Raji (cell line): Measurements from ENCODE around the gene DGKD.

ENCODE experiments used
- POLR2A ChIP-seq: IDR thresholded peaks from 2 replicates; pipeline ENCODE4 v1.6.1; 2011; ENCODE audit warnings: low read depth, low read length, control low read depth; ENCODE audit not compliant: insufficient read depth

Gene DGKD

GRCh38 chr2:233329489-233330135 lies 24.7 kb upstream of the DGKD start:
- TF ChIP-seq POLR2A, result no peak

GRCh38 chr2:233331536-233331935 lies 22.8 kb upstream of the DGKD start:
- peak; percentile 37; the same call in 1 of the 2 replicates for TF ChIP-seq POLR2A

DNA sequence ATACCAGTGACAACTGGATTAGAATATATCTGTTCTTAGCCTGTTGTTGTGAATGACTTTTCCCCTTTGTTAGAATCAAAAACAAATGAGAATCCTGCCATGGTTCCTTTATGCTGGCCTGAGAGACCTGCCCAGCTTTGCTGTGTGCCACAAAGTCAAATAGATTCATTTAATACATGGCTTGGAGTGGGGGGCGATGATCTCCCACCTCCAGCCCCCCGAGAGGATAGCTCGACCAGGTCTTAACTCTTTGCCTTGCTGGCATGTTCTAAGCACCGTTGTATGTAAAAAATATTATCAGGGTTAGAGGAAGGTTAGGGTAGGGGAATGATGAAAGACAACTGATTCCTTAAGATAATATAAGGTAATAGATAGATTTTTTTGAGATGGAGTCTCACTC lies 22.2 kb upstream of the DGKD start:
- TF ChIP-seq POLR2A, result no peak

- TF ChIP-seq POLR2A, result no peak
Measured at GRCh38 chr2:233334915-233335314, 19.4 kb upstream of the DGKD start.

DNA sequence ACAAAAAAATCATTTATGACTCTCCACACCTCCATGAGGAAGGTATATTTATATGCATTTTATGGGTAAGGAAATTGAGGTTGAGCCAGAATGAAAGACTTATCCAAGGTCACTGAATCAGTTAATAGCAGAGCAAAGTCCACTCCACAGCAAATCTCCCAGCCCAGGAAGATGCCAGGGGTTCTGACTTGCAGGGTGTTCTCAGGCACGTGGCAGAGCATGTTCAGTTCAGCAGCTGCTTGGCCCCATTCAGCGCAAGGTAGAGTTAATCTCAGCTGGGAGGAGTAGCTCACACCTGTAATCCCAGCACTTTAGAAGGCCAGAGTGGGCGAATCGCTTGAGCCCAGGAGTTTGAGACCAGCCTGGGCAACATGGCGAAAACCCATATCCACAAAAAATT lies 17.8 kb upstream of the DGKD start:
- no peak for TF ChIP-seq POLR2A

DNA sequence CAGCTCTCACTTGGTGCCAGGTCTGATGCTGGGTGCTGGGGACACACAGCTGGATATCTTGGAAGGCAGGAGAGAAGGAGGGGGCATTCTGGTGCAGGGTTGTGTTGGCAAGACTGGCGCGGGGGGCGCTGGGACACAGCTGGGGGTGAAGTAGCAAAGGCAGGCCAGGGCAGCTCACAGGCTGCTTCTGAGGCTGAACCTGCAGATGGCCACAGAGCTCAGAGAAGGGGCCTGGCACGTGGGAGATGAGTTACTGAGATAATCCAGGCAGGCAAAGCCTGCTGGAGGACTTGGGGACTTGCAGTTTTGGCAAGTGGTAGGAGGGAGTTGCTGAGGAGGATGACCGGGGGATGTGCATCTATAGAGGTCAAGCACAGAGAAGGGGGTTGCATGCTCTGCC lies 16.2 kb upstream of the DGKD start:
- TF ChIP-seq POLR2A, result no peak

DNA sequence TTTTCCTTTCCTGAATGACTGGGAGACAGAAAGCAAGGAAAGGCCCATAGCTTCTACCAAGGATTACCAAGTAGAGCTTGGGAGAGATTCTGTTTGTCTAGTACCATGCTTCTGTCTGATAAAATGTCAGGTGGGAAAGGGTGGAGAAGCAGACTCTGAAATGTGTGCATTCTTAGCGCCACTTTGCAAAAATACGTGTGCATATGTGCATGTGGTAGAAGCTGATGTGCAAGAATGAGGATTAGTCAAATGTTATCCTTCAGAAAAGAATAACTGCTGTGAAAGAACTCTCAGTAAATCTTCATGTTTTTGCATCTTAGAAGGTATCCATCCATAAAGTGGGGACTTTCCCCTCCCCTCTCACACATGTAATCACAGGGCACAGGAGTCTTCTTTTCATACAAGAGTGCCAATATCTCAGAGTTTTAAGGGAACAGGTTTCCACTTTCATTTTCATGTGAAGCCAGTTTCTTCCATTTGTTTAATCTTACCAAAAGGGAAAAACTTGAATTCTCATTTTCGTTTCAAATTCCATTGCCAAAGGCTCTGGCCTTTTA lies 15.4 kb upstream of the DGKD start:
- no peak for TF ChIP-seq POLR2A

- no peak for TF ChIP-seq POLR2A
Measured at GRCh38 chr2:233339427-233339826, 14.9 kb upstream of the DGKD start.

DNA sequence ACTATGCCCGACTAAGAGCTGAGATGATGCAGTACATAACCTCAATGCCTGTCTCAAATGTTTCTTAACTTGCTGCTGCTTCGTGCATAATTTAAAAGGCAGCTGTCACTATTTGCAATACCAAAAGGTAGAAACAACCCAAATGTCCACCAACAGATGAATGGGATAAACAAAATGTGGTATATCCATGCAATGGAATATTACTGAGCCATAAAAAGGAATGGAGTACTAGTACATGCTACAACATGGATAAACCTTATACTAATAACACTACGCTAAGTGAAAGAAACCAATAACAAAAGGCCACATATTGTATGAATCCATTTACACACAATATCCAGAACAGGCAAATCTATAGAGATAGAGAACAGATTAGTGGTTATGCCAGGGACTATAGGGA lies 13.0 kb upstream of the DGKD start:
- TF ChIP-seq POLR2A, result no peak

GRCh38 chr2:233342301-233342700 lies 12.0 kb upstream of the DGKD start:
- TF ChIP-seq POLR2A, result no peak

DNA sequence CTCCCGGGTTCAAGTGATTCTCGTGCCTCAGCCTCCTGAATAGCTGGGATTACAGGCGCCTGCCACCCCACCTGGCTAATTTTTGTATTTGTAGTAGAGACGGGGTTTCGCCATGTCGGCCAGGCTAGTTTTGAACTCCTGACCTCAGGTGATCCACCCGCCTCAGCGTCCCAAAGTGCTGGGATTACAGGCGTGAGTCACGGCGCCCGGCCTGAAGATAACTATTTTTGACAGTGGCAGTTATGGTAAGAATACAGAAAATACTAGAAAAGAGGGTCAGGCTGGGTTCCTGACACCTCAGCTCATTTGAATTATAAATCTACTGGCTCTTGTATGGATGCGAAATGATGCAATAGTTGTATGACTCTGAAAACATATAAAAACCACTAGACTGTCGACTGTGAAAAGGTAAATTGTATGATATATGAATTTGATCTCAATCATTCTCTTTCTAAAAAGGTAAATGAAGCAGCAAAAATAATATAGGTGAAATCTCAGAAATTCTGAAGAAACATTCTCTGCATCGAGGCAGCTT lies 11.1 kb upstream of the DGKD start:
- TF ChIP-seq POLR2A, result no peak

DNA sequence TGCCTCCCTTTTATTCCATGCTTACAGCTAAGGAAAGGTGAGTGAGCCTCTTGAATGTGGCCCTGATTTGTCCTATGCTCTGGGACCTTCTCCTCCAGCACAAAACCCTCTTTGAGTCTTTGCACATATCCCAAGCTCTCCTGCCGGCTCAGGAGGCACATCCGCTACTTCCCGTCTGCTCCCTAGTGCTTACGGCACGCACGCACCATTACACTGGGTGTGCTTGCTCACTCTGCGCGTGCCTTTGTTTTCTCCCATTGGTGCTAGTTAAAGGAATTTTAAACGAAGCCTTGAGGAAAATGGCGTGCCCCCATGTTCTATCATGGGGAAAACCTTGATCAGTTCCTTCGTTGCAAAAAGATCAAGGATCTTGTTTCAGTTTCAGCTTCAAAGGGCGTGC lies 7.9 kb upstream of the DGKD start:
- TF ChIP-seq POLR2A, result no peak

DNA sequence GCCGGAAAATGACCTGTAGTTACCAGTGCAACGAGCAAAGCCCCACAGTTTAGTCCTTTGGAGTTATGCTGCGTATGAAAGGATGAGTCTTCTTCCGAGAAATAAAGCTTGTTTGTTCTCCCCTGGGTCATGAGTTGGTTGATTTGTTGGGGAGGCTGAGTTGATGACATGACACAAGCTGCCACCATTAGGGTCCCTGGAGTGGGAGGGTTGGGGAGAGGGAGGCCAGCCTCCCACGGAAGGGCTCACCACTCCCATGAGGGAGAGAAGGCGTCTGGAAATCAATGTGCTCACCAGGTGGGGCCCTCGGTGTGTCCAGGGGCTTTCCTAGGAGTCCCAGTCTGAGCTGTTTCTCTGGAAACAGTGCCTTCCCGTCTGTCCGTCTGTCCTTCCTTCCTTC lies 7.4 kb upstream of the DGKD start:
- no peak for TF ChIP-seq POLR2A

- TF ChIP-seq POLR2A, result no peak
Measured at GRCh38 chr2:233349005-233349998, 5.0 kb upstream of the DGKD start.

DNA sequence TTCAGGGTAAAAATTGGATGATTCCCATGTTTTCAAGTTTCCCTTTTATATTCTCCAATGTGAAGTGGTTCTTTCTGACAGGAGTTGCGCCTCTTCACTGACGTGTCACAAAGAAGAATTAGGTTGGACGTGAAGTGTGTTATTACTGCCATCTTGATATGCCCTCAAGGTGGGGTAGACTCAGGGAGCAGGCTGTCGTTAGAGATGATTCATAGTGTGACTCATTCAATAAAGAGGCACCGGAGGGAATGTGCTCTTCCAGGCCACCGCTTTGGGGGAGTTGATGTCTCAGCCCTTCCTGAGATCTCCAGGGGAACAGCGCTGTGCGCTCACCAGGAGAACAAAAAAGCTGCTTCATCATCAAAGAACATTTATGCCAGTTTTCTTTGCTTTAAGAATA lies 3.6 kb upstream of the DGKD start:
- no peak for TF ChIP-seq POLR2A

DNA sequence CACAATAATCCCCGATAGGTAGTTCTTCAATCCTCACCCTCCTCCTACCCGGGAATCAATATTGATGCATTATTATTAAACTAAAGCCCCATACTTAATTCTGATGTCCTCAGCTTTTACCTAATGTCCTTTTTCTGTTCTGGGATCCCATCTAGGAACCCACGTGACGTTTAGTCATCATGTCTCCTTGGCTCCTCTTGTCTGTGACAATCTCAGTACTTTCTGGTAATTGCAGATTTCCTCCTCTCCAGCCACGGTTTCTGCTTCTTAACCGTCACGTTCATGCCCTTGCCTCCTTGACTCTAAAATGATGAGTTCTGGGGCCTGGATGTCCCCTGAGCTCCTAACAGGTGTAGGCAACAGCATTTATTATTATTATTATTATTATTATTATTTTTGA lies 2.9 kb upstream of the DGKD start:
- no peak for TF ChIP-seq POLR2A

DNA sequence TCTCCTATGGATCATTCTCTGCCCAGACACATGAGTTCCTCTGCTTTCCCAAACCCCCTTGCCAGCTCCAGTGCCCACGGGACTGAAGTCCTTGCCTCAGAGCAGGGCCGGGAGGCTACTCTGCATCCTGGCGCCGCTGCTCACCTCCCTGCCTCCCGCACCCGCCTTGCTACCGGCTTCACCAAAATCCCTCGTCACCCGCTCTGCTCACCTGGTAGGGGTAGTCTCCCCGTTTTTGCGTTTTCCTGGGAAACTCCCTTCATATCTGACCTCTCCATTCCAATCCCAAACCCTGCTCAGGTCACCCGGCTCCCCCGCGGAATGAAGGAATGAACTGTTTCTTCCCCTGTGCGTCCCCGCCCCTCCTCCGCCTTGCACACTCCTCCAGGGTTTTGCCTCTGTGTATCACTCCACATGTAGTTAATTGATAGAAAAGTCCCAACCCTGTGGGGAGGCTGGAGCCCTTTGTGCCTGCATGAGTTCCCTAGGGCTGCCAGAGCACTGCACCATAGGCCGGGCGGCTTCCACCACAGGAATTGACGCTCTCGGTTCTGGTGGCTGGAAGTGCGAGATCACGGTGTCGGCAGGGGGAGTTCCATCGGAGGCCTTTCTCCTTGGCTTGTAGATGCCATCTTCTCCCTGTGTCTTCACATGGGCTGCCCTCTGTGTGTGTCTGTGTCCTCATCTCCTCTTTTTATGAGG lies 2.0 kb upstream of the DGKD start:
- no peak for TF ChIP-seq POLR2A
